Activated effector memory CD4-positive, alpha-beta T cell treated with anti-CD3 and anti-CD28 coated beads, Interleukin-2, amount 50 U/mL, for 16 hours (primary cell): ENCODE data around the gene LGR4.
"Not testable (repeated sequence)": the region's sequence is repeated elsewhere in the genome, so short reads cannot be mapped to it uniquely, and the experiment has no call there.

ENCODE experiments used
- DNase-seq: peaks from one replicate; pipeline ENCODE4 v3.0.0-alpha.2; 2020

LGR4 gene

DNA sequence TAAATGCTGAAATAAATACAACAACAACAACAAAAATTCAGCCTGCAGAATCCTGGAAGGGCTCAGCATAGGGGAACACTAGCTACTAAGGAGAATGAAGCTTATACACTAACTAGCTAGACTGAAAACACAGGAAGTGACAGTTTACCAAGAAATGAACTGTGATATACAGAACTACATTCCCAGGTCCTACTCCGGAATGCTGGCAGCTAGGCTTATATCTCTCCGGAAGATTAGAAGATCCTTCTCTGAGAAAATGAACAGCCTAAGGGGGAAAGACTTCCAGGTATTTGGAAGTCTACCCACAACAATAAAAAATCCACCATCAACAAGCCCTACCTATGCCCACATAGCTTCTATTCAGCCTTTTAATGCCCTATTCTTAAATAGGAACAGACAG lies 140.6 kb downstream of the LGR4 start:
- no peak for DNase-seq

DNA sequence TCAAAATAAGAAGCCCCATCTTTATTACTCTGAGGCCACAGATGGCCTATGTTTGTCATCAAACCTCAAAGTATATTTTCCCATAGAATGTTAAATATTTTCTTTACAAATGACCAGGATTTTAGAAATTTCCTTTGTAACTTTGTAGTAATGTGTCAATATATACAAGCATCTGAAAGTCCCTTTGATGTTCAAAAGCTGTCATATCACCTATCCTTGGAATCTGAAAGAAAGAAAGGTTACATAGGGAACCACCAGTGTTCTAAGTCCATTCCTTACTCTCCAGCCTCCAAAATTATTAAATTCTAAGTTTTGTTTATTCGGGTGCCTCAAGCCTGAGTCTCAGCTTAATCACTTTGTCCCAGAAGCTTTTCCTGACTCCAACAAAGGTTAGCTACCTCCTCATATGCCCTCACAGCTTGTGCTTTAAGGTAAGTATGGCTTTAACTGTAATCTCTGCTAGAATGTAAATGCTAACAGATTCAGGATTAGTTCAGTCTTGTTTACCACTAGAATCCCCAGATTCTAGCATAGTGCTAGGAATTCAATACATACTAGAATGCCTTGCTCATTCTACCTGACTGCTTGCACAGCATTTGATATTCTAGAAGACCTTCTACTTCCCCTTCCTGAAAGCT lies 141.8 kb downstream of the LGR4 start:
- no peak for DNase-seq

DNA sequence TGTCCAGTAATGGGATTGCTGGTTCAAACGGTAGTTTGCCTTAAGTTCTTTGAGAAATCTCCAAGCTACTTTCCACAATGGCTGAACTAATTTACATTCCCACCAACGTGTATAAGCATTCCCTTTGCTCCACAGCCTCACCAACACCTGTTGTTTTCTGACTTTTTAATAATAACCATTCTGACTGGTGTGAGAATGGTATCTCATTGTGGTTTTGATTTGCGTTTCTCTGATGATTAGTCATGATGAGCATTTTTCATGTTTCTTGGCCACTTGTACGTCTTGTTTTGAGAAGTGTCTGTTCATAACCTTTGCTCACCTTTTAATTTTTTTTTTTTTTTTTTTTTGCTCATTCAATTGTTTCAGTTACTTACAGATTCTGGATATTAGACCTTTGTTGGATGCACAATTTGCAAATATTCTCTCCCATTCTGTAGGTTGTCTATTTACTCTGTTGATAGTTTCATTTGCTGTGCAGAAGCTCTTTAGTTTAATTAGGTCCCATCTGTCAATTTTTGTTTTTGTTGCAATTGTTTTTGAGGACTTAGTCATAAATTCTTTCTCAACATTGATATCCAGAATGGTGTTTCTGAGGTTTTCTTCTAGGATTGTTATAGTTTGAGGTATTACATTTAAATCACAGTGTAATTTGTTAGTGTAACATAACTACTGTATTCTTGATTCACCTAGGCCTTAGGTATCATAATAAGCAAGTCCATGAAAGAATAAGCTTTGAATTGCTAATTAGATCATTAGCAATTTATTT lies 142.5 kb downstream of the LGR4 start:
- DNase-seq = no peak

DNA sequence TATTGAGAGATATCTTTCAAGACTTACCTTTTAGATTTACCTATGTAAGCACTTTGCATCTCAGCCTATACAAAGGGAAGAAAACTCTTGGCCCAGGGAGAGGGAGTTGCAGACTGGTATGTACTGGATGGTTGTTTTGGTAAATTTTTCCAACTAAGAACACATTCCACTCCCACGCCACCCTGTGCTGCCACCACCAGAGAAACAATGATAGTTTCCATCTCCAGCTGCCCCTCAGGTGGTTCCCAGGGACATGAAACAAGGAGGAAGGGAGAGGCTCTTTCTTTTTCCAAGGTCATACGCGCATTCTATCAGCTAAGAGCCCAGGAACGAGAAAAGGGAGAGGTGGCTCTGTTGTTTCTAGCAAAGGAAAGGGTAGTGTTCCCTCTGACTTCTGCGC lies 144.0 kb downstream of the LGR4 start:
- no peak for DNase-seq

DNA sequence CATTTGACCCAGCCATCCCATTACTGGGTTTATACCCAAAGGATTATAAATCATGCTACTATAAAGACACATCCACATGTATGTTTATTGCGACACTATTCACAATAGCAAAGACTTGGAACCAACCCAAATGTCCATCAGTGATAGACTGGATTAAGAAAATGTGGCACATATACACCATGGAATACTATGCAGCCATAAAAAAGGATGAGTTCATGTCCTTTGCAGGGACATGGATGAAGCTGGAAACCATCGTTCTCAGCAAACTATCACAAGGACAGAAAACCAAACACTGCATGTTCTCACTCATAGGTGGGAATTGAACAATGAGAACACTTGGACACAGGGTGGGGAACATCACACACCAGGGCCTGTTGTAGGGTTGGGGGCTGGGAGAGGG lies 145.5 kb downstream of the LGR4 start:
- not testable (repeated sequence) for DNase-seq

DNA sequence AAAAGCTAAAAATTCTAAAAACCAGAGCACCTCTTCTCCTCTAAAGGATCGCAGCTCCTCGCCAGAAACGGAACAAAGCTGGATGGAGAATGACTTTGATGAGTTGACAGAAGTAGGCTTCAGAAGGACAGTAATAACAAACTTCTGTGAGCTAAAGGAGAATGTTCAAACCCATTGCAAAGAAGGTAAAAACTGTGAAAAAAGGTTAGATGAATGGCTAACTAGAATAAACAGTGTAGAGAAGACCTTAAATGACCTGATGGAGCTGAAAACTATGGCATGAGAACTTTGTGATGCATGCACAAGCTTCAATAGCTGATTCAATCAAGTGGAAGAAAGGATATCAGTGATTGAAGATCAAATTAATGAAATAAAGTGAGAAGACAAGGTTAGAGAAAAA lies 150.4 kb downstream of the LGR4 start:
- not testable (repeated sequence) for DNase-seq

DNA sequence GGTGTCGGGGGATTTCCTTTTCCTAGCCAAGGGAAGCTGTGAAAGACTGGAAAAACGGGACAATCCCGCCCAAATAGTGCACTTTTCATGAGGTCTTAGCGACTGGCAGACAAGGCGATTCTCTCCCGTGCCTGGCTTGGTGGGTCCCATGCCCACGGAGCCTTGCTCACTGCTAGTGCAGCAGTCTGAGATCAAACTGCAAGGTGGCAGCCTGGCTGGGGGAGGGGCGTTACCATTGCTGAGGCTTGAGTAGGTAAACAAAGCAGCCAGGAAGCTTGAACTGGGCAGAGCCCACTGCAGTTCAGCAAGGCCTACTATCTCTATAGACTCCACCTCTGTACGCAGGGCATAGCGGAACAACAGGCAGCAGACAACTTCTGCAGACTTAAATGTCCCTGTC lies 151.2 kb downstream of the LGR4 start:
- DNase-seq = not testable (repeated sequence)

DNA sequence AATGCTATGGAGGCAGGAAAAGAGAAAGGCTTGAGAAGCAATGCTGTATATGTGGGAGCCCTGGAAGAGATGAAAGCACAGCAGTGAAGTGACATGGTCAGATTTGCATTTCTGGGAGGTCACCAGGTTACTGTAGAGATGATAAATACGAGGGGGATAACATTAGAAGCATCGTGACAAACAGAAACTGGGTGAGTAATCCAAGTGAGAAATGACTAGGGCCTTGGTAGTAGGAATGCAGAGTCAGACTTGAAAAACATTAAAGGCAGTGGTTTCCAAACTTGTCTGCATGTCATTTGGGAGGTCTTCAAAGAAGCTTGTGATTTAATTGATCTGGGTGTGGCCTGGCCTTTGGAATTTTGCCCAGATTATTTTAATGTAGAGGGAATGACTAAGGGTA lies 153.5 kb downstream of the LGR4 start:
- no peak for DNase-seq

DNA sequence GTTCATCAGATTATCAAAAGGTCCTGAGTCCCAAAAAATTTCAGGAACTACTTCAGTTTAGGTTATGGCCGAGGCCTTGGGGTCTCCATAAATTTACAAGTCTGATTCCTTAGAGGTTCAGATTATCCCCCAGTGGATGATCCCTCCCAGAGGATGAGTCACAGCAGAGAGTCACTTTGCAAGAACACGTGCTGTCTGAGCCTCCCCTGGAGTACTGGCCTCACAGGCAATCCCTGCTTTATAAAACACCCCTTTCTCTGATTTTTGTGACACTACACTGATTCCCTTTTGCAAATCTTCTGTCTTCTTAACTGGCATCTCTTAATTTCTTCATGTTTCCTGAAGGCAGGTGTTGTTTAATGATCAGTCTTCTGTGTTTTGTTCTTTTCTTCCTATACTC lies 154.8 kb downstream of the LGR4 start:
- no peak for DNase-seq
